Endothelial cell of hepatic sinusoid (primary cell): ENCODE results near the gene KIF17.

Experiments
- in situ Hi-C: cut with HindIII; loops from 2 replicates; pipeline ENCODE4 v1.10.0; 2017; ENCODE audit warnings: low sequenced_read_pairs

Gene KIF17

DNA sequence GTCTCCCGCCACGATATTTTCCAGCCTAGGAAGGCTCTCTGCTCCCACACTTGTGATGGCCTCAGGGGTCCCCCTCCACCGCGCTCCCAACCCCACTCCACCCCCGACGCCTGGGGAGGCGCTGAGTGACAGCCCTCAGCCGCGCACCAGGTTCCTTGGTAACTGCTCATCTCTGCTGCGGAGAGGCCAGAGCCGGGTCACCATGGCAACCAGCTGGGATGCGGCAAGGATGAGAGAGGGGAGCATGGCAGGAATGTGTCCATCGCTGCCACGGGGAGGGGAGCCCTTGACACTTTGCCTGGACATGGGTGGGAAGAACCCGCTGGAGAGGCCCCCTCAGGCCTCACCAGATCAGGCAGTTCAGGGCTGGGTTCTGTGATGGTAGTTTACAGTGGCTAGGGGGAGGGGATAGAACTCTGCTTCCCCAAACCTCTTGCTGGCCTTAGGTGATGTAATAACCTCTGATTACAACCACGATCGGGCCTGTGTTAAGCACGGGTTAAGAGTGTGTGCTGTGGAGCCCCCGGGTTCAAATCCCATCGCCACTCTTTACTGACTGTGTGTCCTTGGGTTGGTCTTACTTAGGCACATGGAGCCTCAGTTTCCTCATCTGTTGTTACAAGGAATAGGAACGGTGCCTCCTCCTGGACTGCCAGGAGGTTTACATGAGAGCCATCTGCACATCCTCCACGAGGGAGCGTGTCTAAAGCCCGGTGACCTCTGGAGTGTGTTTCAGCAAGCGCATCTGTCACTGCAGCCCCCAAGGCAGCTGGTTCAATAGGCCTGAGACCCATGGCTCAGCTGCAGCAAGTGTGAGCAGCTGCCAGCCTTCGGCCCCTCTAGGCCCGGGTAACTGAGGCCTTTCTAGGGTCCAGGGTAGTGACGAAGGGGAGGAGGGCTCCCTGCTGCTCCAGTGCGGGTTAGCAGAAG lies 6.3 kb downstream of the KIF17 start:
- in situ Hi-C loops = no loop called here

GRCh38 chr1:20710469-20711284 lies 7.1 kb downstream of the KIF17 start:
- in situ Hi-C loops = no loop called here

DNA sequence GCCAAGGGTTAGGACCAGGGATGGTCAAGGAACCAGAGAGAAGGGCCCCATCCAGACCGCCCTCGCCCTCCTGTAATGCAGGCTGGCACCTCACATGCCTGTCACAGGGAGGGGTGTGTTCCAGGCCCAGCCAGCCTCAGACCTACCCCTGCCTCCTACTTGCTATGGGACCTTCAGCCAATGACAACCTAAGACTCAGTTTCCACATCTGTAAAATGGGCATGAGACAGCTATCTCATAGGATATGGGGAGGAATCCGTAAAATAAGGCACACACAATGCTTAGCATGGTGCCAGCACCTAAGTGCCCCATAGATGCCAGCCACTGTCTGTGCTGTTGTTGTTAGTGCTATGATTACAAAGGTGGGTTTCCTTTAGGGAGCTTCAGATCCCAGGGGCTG lies 7.9 kb downstream of the KIF17 start:
- in situ Hi-C loops = no loop called here

DNA sequence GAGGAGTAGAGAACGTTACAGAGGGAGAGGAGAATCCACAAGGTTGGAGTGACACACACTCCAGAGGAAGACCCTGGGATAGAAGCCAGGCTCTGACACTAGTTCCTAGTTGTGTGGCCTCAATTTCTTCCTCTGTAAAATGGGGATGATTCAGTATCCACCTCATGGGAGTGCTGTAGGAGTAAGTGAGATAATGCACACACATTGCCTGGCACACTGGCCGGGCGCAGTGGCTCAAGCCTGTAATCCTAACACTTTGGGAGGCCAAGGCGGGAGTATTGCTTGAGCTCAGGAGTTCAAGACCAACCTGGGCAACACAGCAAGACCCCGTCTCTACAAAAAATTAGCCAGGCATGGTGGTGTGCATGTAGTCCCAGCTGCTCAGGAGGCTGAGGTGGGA lies 8.9 kb downstream of the KIF17 start:
- in situ Hi-C loops = no loop called here

DNA sequence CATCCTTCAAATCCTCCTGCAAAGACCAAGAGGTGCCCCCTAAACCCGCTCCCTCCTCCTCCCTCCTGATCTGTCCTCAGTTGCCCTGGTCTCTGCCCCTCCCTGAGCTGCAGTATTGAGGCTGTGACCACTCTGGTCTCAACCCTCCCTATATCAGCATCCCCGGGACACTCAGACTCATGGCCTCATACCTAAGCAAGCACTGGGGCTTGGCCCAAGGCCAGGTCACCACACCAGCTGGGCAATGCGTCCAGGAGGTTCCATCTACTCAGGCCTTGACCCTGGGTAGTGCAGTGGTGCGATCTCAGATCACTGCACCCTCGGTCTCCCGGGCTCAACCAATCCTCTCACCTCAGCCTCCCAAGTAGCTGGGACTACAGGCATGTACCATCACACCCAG lies 9.8 kb downstream of the KIF17 start:
- in situ Hi-C loops = no loop called here

DNA sequence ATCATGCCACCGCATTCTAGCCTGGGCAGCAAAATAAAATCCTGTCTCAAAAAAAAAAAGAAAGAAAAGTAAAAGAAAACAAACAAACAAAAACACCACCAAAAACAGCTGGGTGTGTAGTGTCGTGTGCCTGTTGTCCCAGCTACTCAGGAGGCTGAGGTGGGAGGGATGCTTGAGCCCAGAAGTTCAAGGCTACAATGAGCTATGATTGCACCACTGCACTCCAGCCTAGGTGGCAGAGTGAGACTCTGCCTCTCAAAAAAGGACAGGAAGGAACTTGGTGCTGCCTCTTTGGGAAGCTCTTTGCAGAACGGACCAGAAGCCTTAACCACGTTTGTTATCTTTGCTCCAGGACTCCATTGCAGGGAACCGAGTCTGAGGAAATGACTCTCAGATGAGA lies 11.0 kb downstream of the KIF17 start:
- in situ Hi-C loops = no loop called here

DNA sequence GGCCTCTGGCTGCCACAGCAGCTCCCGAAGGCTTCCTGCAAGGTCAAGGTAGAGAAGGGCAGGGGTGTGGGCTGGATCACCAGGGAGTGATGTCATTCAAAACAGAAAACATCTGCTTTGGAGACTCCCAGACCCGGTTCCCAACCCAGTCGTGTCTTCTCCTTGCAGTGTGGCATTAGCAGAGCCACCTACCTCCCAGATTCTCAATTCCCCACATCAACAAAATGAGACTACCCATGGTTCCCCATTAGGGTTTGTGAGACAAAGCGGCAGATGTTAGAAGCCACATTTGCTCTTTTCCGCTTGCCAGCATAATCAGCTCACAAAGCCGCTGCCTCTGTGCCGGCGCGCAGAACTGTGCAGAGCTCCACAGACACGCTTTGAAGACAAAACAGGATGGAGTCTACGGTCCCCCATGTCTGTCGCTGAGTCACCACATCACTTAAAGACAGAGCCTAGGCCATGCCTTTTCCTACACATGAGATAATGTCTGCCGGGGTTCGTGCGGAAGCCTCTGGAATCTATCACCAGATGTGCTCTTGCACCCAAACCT lies 12.5 kb downstream of the KIF17 start:
- in situ Hi-C loops = no loop called here

- in situ Hi-C loops = loop anchor here (5.0 kb wide), 2 partner anchors 83 to 458 kb away; partner anchors contain the start of gene HP1BP3
Observed at GRCh38 chr1:20704390-20705202, 13.2 kb downstream of the KIF17 start.

DNA sequence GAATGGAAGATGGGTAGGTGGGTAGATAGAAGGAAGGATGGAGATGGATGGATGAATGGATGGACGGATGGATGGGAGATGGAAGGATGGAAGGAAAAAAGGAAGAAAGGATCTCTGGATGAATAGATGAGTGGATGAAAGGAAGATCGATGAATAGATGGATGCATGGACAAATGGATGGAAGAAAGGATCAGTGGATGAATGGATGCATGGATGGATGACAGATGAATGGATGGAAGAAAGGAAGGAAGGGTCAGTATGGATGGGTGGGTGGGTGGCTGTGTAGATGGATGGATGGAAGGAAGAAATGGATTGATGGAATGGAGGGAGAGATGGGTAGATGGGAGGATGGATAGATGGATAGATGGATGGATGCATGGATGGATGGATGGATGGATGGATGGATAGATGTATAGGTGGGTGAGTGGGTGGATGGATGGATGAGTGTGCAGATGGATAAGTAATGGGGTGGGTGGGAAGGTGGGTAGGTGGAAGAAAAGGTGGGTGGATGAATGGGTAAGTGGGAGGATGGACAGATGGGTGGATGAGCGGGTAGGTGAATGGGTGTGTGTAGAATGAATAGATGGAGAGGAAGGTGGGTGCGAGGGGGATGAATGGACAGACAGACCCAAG lies 14.6 kb downstream of the KIF17 start:
- in situ Hi-C loops = loop anchor here (5.0 kb wide), 2 partner anchors 84 to 459 kb away; partner anchors contain the start of gene HP1BP3

DNA sequence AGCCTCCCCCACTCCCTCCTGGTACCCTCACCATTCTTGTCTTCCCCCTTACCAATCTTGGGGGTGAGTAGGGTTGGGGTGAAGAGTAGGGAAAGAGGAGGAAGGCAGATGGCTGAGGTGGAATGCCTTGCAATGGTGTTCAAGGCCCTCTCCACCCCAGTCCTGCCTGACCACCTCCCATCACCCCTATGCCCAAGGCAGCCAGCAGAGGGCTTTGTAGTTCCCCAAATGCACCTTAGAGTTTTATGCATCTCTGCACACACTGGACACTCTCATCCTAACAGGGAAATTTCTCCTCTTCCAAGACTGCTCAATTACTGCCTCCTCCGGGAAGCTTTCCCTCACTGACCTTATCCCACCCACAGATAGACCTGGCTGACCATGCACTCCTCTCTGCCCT lies 15.4 kb downstream of the KIF17 start:
- in situ Hi-C loops = loop anchor here (5.0 kb wide), 2 partner anchors 85 to 460 kb away; partner anchors contain the start of gene HP1BP3

DNA sequence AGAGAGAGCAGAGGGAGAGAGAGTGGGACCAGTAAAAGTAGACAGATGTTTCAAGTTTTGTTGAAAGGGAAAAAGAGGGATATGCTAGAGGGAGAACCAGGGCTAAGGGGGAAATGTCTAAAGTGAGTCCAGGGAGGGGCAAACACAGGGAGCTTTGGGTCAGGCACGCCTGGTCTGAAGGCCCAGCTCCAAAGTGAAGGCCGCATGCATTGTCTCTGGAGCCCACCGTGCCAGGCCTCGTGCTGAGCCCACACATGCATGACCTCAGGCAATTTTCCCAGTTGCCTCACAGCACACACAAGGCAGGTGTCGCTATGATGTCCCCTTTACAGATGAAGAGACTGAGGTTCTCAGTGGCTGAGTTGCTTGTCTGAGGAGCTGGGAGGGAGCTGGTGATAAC lies 16.0 kb downstream of the KIF17 start:
- in situ Hi-C loops = loop anchor here (5.0 kb wide), 2 partner anchors 85 to 460 kb away; partner anchors contain the start of gene HP1BP3

- in situ Hi-C loops = loop anchor here (5.0 kb wide), 2 partner anchors 86 to 461 kb away; partner anchors contain the start of gene HP1BP3
Observed at GRCh38 chr1:20701446-20701845, 16.4 kb downstream of the KIF17 start.

GRCh38 chr1:20700636-20701215 lies 17.1 kb downstream of the KIF17 start:
- in situ Hi-C loops = loop anchor here (5.0 kb wide), 2 partner anchors 87 to 462 kb away; partner anchors contain the start of gene HP1BP3

GRCh38 chr1:20699558-20699957 lies 18.2 kb downstream of the KIF17 start:
- in situ Hi-C loops = no loop called here

GRCh38 chr1:20698195-20698910 lies 19.5 kb downstream of the KIF17 start:
- in situ Hi-C loops = no loop called here

DNA sequence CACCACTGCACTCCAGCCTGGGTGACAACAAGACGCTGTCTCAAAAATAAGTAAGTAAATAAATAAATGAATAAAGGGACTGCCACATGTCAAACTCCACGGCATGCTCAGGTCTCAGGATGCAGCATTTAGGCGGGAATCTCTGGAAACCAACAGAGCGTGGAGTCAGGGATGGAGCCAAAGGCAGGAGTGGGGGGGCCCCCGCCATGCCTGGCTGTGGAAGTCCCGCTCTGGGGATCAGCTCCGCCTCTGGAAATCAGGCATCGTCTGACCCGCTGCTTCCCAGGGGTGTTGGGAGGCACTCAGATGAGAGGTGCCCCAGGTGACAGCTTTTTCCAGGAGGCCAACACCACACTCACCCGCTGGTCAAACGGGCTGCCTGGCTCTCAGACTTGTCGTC lies 20.2 kb downstream of the KIF17 start:
- in situ Hi-C loops = no loop called here

DNA sequence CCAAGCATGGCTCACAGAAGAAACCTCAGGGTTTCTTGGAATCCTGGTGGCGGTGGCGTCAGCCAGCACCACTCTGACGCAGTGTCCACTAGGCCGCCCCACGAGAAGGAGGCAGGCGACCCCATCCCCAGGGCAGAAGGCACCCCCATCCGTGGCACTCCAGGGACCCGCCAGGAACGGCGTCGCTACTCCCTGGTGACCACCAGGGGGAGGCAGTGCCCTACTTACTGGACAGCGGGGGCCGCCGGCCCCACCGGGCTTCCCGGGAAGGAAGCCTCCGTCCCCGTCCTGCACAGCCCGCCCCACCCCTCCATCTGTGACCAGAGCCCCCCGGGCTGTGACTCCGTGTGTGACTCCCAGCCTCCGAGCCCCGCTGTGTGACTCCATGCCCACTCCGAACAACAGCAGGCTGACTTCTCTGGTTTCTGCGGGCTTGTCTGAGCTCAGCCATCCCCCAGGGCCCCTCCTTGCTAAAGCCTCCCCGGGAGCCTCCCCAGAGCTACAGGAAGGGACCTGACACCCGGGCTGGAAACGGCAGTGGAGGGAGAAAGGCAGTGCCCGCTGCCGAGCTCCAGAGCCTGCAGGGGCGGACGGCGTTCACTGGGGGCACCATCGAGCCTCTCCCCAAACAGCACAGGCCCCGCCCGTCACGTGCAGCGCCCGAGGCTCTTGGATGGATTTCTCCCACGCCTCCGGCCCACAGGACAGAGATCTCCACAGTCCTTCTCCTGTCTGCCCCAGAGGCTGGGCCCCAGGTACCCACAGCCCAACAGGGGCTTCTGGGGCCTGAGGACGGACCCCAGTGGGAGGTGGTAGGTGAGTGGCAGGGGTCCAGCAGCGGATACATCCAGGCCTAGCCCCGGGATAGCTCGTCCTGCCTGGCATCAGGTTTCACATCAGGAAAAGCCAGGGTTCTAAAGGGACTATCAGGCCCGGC lies 21.1 kb downstream of the KIF17 start:
- in situ Hi-C loops = no loop called here

DNA sequence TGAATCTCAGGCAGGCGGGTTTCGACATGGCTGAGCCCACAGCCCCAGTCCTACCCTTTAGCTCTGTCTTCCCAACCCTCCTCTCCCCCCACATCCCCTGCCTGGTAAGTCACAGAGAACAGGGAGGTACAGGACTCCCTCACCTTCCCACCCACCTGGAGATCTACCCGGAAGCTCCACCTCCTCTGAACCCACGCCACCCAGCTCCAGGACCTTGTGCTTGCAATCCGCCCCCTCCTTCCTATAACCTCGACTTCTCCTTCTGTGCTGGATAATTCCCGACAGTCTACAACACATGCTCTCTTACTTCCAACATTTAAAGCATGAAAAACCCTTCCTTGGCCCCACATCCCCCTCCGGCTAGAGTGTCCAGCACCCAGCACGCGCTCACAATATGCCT lies 22.3 kb downstream of the KIF17 start:
- in situ Hi-C loops = no loop called here
